Mucosa of descending colon (tissue), 3 donors: ENCODE results near the gene VILL. TPM values are rescaled to one million over a fixed set of nuclear protein-coding genes. Genes with fewer than 3 reads are reported as not detected.
"Not testable (repeated sequence)": the region's sequence is repeated elsewhere in the genome, so short reads cannot be mapped to it uniquely, and the experiment has no call there.

Experiments used
- ATAC-seq: fragments of 200-7000 bp; cut with Tn5 transposase; one replicate; pipeline ENCODE4 v1.9.1; 2020; ENCODE audit warnings: mild to moderate bottlenecking, moderate library complexity
- DNase-seq, 3 donors: peaks; one replicate each; pipeline ENCODE4 v3.0.0-alpha.2; 2020
- H3K36me3 ChIP-seq: fragments of 200-600 bp; one replicate; pipeline ENCODE4 v1.8.0; 2021; ENCODE audit warnings: low read depth, mild to moderate bottlenecking
- H3K4me1 ChIP-seq: fragments of 200-600 bp; one replicate; pipeline ENCODE4 v1.8.0; 2021; ENCODE audit warnings: low read depth, mild to moderate bottlenecking
- H3K4me3 ChIP-seq: fragments of 200-600 bp; one replicate; pipeline ENCODE4 v1.8.0; 2021; ENCODE audit warnings: mild to moderate bottlenecking
- H3K9me3 ChIP-seq: fragments of 200-600 bp; one replicate; pipeline ENCODE4 v1.8.0; 2021; ENCODE audit warnings: mild to moderate bottlenecking
- CTCF ChIP-seq: fragments of 200-600 bp; IDR thresholded peaks from one replicate; pipeline ENCODE4 v1.8.0; 2022; ENCODE audit warnings: antibody characterized with exemption, mild to moderate bottlenecking
- intact Hi-C, 2 donors: fragments of 100-400 bp; cut with DNase I in 1 of 2; cut with micrococcal nuclease in 1 of 2; formaldehyde crosslinking; loops; one replicate each; pipeline versions ENCODE4 v1.11.0 to v1.11.1; 2022; cut with DNase I, micrococcal nuclease
- total RNA-seq, 3 donors: library from RNA; stranded (reverse); fragmentation: NEBNext Ultra II Directional in 2 of 3; extraction: Animal tissue kit (Norgen Biotek cat#: 25700) in 2 of 3; gene quantifications; one replicate each; pipeline versions ENCODE4 v1.2.1 to v1.2.4, GENCODE V29; 2021 to 2023
- donor health status: DM: no; HTN: no; CAD: no; lungs with moderate emphysema.
- donor health status: DM: no; HTN: no; CAD: no.
- donor health status: DM: no; HTN: yes; CAD: no.

The VILL gene
- total RNA-seq, 3 donors from 2014 or later = 69.7 to 197 (median 150) TPM

GRCh38 chr3:37987751-37988179, 2.8 kb upstream of the VILL start:
- no peak overlapping the region for H3K4me3 ChIP-seq
- no peaks in the 10 kb centered on the region for H3K9me3 ChIP-seq
- ATAC-seq = peak; percentile 36
- intact Hi-C loops = no loop called here
- no peak for TF ChIP-seq CTCF
- peak; percentile 68 to 74 (median 69) for DNase-seq
- peaks cover 31% of the 10 kb centered on the region for H3K4me1 ChIP-seq
- no peaks in the 10 kb centered on the region for H3K36me3 ChIP-seq

- intact Hi-C loops, ATAC-seq, H3K36me3 ChIP-seq, H3K9me3 ChIP-seq, H3K4me3 ChIP-seq: not testable (repeated sequence)
- DNase-seq = peak; percentile 41 to 46 (median 44)
- peaks cover 34% of the 10 kb centered on the region for H3K4me1 ChIP-seq
Observed at GRCh38 chr3:37988376-37988775, 2.2 kb upstream of the VILL start.

GRCh38 chr3:37988931-37989525, 1.6 kb upstream of the VILL start:
- peak in 2 of 3 donors; percentile 37 to 47 for DNase-seq
- no peak for TF ChIP-seq CTCF
- H3K4me1 ChIP-seq = peaks cover 38% of the 10 kb centered on the region
- no peak for ATAC-seq
- H3K9me3 ChIP-seq = no peaks in the 10 kb centered on the region
- no peak overlapping the region for H3K4me3 ChIP-seq
- intact Hi-C loops = no loop called here
- H3K36me3 ChIP-seq = no peaks in the 10 kb centered on the region

GRCh38 chr3:37989821-37990480, 635 bp upstream of the VILL start:
- no peaks in the 10 kb centered on the region for H3K36me3 ChIP-seq
- H3K4me1 ChIP-seq = peaks cover 43% of the 10 kb centered on the region
- DNase-seq = peak in 2 of 3 donors; percentile 31 to 44
- no peak for ATAC-seq
- TF ChIP-seq CTCF = no peak
- no peaks in the 10 kb centered on the region for H3K9me3 ChIP-seq
- no peak overlapping the region for H3K4me3 ChIP-seq
- intact Hi-C loops = no loop called here

- intact Hi-C loops = no loop called here
- H3K36me3 ChIP-seq = no peaks in the 10 kb centered on the region
- TF ChIP-seq CTCF = no peak
- H3K4me1 ChIP-seq = peaks cover 40% of the 10 kb centered on the region
- H3K4me3 ChIP-seq = no peak overlapping the region
- no peaks in the 10 kb centered on the region for H3K9me3 ChIP-seq
- ATAC-seq (peak; percentile 12), DNase-seq (peak in 1 of 3 donors; percentile 64)
Observed at GRCh38 chr3:37991109-37991508, 523 bp downstream of the VILL start.

GRCh38 chr3:37991823-37992222, 1.2 kb downstream of the VILL start:
- no peak for TF ChIP-seq CTCF
- ATAC-seq (no peak), DNase-seq (peak in 2 of 3 donors; percentile 46 to 56)
- H3K9me3 ChIP-seq = no peaks in the 10 kb centered on the region
- no peak overlapping the region for H3K4me3 ChIP-seq
- H3K4me1 ChIP-seq = peaks cover 36% of the 10 kb centered on the region
- H3K36me3 ChIP-seq = no peaks in the 10 kb centered on the region
- intact Hi-C loops = no loop called here
